Activated CD8-positive, alpha-beta memory T cell treated with anti-CD3 and anti-CD28 coated beads, Interleukin-2, amount 10 ng/mL, durations not matched to agents 7 days and 5 days (primary cell): Measurements from ENCODE around the gene TMEM19. TPM values are rescaled to one million over a fixed set of nuclear protein-coding genes. Genes with fewer than 3 reads are reported as not detected.
"Not testable (repeated sequence)": the region's sequence is repeated elsewhere in the genome, so short reads cannot be mapped to it uniquely, and the experiment has no call there.

Experiments
- ATAC-seq: fragments of 150-1000 bp; cut with Tn5 transposase; one replicate; pipeline ENCODE4 v1.10.0; 2021; ENCODE audit warnings: moderate library complexity
- CTCF ChIA-PET: fragments of 350-600 bp; sonication (Branson Sonifier 250); formaldehyde crosslinking; loops from one replicate; lab custom pipeline; 2021; ENCODE audit warnings: antibody characterized with exemption; lab: Charles Lee
- DNase-seq: peaks from one replicate; pipeline ENCODE4 v3.0.0-alpha.2; 2020
- H3K27ac Mint-ChIP-seq: one replicate; pipeline ENCODE4 v1.8.0; 2021; ENCODE audit warnings: mild to moderate bottlenecking, mixed read lengths
- H3K27me3 Mint-ChIP-seq: one replicate; pipeline ENCODE4 v1.8.0; 2021; ENCODE audit warnings: mixed read lengths
- H3K36me3 Mint-ChIP-seq: one replicate; pipeline ENCODE4 v1.8.0; 2021; ENCODE audit warnings: mild to moderate bottlenecking, mixed read lengths
- H3K4me1 Mint-ChIP-seq: one replicate; pipeline ENCODE4 v1.8.0; 2021; ENCODE audit warnings: mixed read lengths
- H3K4me3 Mint-ChIP-seq: one replicate; pipeline ENCODE4 v1.8.0; 2021; ENCODE audit warnings: mild to moderate bottlenecking, moderate library complexity, mixed read lengths
- H3K9me3 Mint-ChIP-seq: one replicate; pipeline ENCODE4 v1.8.0; 2022; ENCODE audit warnings: low read depth, mixed read lengths
- total RNA-seq, 2 experiments: library from RNA; stranded (reverse); gene quantifications; one replicate each; pipeline ENCODE4 v1.2.3, GENCODE V29; 2021

Gene TMEM19
- total RNA-seq, 2 experiments from 2014 or later, result 16.5 to 16.6 TPM

DNA sequence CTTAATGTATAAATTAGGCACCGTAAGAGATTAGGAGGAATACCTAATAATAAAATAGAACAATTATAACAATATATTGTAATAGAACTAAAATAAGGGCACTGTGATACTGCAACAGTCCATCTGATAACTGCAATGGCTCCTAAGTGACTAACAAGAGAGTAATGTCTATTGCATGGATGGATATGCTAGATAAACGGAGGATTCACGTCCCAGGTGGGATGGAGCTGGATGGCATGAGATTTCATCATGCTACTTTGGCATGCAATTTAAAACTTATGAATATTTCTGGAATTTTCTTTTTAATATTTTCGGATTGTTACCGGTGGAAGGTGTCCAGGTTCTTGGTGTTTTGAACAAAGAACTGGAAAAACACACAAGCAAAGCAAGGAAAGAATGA lies 2.2 kb upstream of the TMEM19 start:
- CTCF ChIA-PET, result interaction anchor here (1.1 to 5.3 kb wide), 3 partner anchors 20 to 64 kb away, joined by 5 to 45 read pairs (median 25); partner anchors contain the start of genes THAP2 and ZFC3H1

DNA sequence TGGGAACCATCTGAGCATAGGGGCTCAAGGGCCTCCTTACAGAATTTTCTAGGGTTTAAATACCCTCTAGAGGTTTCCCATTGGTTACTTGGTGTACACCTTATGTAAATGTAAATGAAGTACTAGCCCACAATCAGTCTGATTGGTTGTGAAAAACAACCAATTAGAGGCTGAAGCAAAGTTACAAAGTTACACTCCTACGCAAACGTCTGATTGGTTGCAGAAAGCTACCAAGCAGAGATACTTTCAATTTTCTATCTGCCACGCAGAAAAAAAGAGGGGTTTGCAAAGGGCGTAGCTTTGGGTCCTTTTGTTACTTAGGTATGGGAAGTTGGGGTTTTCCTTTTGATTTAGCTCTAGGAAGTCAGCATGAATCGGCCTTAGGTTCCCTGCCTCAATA lies 1.8 kb upstream of the TMEM19 start:
- Mint-ChIP-seq H3K4me1 (peaks cover 24% of the 10 kb centered on the region), H3K27me3 (no peaks in the 10 kb centered on the region), H3K9me3 (no peaks in the 10 kb centered on the region), H3K36me3 (peaks cover 2% of the 10 kb centered on the region), H3K27ac (no peak overlapping the region), H3K4me3 (no peak overlapping the region)
- no peak for DNase-seq
- CTCF ChIA-PET, result interaction anchor here (1.1 to 5.3 kb wide), 4 partner anchors 20 to 64 kb away, joined by 3 to 45 read pairs (median 15); partner anchors contain the start of genes THAP2 and ZFC3H1
- ATAC-seq, result no peak

More for the DNA sequence above, 2.2 kb upstream of the TMEM19 start:
- Mint-ChIP-seq H3K4me1 (peaks cover 23% of the 10 kb centered on the region), H3K27me3 (no peaks in the 10 kb centered on the region), H3K4me3 (no peak overlapping the region), H3K27ac (no peak overlapping the region), H3K9me3 (no peaks in the 10 kb centered on the region), H3K36me3 (peaks cover 2% of the 10 kb centered on the region)
- no peak for DNase-seq
- ATAC-seq, result no peak

DNA sequence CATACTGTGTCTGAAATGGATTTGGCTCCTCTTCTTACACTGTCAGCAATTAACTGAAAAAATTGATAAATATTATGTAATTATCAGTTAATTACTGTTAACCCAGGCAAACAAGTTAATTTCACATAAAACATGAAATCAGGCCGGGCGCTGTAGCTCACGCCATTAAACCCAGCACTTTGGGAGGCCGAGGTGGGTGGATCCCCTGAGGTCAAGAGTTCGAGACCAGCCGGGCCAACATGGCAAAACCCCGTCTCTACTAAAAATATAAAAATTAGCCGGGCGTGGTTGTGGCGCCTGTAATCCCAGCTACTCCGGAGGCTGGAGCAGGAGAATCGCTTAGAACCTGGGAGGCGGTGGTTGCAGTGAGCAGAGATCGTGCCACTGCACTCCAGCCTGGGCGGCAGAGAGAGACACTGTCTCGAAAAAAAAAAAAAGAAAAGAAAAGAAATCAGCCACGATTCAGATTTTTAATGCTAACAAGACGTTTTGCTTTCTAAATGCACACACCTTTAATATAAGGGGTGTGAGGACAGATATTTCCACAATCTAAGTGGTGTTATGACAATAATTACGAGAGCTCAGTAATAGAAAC lies 473 bp upstream of the TMEM19 start:
- ATAC-seq (no peak), DNase-seq (no peak)
- Mint-ChIP-seq H3K4me3 (peak overlapping the region; percentile 93), H3K27me3 (no peaks in the 10 kb centered on the region), H3K9me3 (no peaks in the 10 kb centered on the region), H3K4me1 (peaks cover 31% of the 10 kb centered on the region), H3K27ac (peak overlapping the region; percentile 97), H3K36me3 (peaks cover 2% of the 10 kb centered on the region)
- CTCF ChIA-PET, result interaction anchor here (0.7 to 5.3 kb wide), 12 partner anchors 8 to 493 kb away, joined by 3 to 45 read pairs (median 4); partner anchors contain the start of genes RAB21, THAP2 and ZFC3H1

DNA sequence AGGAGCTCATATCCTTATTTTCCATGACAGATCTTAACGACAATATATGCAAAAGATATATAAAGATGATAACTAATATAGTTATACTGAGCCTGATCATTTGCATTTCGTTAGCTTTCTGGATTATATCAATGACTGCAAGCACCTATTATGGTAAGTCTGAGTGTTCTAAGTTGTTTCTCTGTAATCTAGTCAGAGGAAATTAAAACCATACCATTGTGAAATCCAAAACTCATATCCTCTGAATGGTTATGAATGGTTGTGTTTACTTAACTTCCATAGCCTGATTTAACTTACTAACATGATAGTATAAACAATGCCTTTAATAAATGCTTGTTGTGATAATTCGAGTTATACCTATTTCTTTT lies 760 bp downstream of the TMEM19 start:
- H3K27me3 Mint-ChIP-seq, result no peaks in the 10 kb centered on the region
- H3K9me3 Mint-ChIP-seq, result no peaks in the 10 kb centered on the region
- H3K27ac Mint-ChIP-seq, result peak overlapping the region; percentile 97
- ATAC-seq (no peak), DNase-seq (no peak)
- H3K4me1 Mint-ChIP-seq, result peaks cover 31% of the 10 kb centered on the region
- H3K4me3 Mint-ChIP-seq, result peak overlapping the region; percentile 93
- H3K36me3 Mint-ChIP-seq, result peaks cover 2% of the 10 kb centered on the region
- CTCF ChIA-PET, result interaction anchor here (1.3 to 5.3 kb wide), 9 partner anchors 10 to 61 kb away, joined by 3 to 45 read pairs (median 7); partner anchors contain the start of genes THAP2 and ZFC3H1

DNA sequence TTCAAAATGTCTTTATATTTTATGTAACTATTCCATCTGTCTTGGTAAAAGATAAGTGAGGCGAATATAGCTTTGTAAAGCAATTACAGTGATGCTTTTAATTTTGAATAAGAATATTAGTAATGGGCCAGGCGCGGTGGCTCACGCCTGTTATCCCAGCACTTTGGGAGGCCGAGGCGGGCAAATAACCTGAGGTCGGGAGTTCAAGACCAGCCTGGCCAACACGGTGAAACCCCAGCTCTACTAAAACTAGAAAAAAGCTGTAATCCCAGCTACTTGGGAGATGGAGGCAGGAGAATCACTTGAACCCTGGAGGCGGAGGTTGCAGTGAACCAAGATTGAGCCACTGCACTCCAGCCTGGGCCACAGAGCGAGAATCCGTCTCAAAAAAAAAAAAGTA lies 1.3 kb downstream of the TMEM19 start:
- not testable (repeated sequence) for H3K27ac Mint-ChIP-seq, DNase-seq, H3K9me3 Mint-ChIP-seq, H3K27me3 Mint-ChIP-seq, ATAC-seq, H3K36me3 Mint-ChIP-seq
- CTCF ChIA-PET, result interaction anchor here (1.1 to 5.3 kb wide), 6 partner anchors 9 to 61 kb away, joined by 3 to 45 read pairs (median 9); partner anchors contain the start of genes THAP2 and ZFC3H1
- Mint-ChIP-seq H3K4me1 (peaks cover 31% of the 10 kb centered on the region), H3K4me3 (peak overlapping the region; percentile 93)

DNA sequence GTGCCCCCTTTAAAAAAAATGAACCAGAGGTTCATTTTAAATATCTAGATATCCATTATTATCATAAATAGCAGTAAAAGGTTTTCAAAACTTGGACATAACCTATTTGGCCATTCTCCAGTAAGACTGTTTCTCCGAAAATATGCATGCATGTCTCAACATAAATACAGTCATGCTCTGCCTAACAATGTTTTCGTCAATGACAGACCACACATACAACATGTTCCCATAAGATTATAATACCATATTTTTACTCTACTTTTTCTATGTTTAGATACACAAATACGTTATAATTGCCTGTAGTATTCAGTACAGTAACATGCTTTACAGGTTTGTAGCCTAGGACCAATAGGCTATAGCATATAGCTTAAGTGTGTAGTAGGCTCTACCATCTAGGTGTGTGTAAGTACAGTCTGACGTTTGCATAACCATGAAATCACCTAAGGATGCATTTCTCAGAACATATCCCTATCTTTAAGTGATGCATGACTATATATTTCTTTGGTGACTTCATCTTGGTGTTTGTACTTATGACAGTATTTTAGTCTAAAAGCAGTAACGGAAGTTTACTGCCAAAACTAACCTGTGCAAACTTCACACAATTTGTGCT lies 3.2 kb downstream of the TMEM19 start:
- Mint-ChIP-seq H3K4me1 (peaks cover 27% of the 10 kb centered on the region), H3K27ac (no peak overlapping the region), H3K9me3 (no peaks in the 10 kb centered on the region), H3K27me3 (no peaks in the 10 kb centered on the region), H3K4me3 (no peak overlapping the region), H3K36me3 (peaks cover 8% of the 10 kb centered on the region)
- CTCF ChIA-PET, result no interaction called here
- no peak for ATAC-seq
- DNase-seq, result no peak

DNA sequence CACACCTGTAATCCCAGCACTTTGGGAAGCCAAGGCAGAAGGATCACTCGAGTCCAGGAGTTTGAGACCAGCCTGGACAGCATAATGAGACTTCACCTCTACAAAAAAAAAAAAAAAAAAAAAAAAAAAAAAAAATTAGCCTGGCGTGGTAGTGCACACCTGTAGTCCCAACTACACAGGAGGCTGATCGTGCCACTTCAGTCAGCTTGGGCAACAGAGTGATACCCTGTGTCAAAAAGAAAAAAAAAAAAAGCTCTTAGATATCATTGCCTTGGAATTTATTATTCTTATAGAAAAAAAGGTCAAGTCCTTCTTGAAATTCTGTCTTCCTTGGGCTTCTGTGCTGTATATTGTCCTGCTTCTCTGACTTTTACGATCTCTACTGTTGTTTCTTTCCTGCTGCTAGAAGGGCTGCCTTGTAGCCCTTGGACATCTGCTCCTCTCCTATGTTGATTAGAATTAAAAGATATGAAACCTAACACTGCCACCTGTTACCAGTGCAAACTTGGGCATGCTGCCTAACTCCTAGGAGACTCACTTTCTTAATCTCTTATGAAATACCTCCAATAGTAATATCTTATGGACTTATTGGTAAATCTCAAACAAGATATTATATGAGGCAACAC lies 5.7 kb downstream of the TMEM19 start:
- no peaks in the 10 kb centered on the region for H3K9me3 Mint-ChIP-seq
- CTCF ChIA-PET, result no interaction called here
- H3K27me3 Mint-ChIP-seq, result no peaks in the 10 kb centered on the region
- H3K27ac Mint-ChIP-seq, result no peak overlapping the region
- peaks cover 21% of the 10 kb centered on the region for H3K4me1 Mint-ChIP-seq
- peaks cover 10% of the 10 kb centered on the region for H3K36me3 Mint-ChIP-seq
- no peak overlapping the region for H3K4me3 Mint-ChIP-seq
- DNase-seq, result no peak
- no peak for ATAC-seq

DNA sequence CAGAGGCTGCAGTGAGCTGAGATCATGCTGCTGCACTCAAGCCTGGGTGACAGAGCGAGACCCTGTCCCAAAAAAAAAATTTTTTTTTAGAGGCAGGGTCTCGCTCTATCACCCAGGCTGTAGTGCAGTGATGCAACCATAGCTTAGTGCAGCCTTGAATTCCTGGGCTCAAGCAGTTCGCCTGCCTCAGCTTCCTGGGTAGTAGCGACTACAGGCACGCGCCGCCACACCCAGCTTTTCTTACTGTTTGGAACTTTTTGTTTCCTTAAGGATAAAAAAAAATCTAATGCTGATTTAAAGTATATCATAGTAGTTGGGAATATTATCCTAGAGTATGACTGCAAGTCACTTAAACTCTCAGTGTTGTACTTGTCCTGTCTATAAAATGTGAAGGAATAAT lies 7.2 kb downstream of the TMEM19 start:
- Mint-ChIP-seq H3K36me3 (peaks cover 15% of the 10 kb centered on the region), H3K4me1 (peaks cover 15% of the 10 kb centered on the region), H3K9me3 (no peaks in the 10 kb centered on the region), H3K4me3 (no peak overlapping the region), H3K27me3 (no peaks in the 10 kb centered on the region), H3K27ac (no peak overlapping the region)
- CTCF ChIA-PET, result no interaction called here
- DNase-seq (no peak), ATAC-seq (no peak)

DNA sequence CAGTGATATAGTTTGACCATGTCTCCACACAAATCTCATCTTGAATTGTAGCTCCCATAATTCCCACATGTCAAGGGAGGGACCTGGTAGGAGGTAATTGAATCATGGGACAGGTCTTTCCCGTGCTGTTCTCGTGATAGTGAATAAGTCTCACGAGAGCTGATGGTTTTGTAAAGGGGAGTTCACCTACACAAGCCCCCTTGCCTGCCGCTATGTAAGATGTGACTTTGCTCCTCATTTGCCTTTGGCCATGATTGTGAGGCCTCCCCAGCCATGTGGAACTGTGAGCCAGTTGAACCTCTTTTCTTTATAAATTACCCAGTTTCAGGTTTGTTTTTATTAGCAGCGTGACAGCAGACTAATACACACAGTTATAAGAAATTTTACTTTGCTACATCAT lies 7.8 kb downstream of the TMEM19 start:
- H3K4me3 Mint-ChIP-seq, H3K27ac Mint-ChIP-seq, H3K4me1 Mint-ChIP-seq, DNase-seq, CTCF ChIA-PET, ATAC-seq, H3K27me3 Mint-ChIP-seq, H3K9me3 Mint-ChIP-seq: not testable (repeated sequence)
- H3K36me3 Mint-ChIP-seq, result peaks cover 19% of the 10 kb centered on the region

DNA sequence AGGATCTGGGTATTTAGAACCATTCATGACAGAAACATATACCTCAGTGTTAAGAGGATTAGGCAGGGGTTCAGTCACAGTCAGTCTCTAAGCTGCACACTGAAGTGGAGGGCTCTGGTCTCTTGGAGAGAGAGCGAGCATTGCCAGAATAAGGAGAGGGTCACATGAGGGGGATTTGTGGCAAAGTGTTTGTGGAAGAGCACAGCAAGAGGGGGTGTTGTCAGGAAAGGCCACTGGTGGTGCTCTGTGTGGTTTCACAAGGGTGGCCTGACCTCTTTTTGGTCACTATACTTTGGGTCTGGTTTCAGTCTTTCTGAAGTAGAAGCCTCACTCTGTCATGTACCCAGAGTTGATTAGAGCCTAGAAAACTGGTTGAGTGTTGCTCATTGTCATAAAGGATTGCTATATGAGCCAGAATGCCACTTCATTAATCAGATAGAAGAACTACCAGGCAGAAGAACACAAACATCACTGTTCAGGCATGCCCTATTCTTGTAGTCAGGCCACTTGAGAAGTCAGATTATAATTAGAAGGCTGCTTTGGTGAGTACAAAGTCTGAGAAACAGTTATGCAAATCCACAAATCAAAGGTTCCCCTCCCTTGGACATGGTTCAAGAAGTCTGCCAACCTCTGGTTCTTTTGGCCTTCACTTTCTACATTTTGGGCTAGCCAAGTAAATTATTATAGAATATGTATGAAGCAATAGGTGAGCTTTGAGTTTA lies 8.4 kb downstream of the TMEM19 start:
- peaks cover 25% of the 10 kb centered on the region for H3K36me3 Mint-ChIP-seq
- H3K4me3 Mint-ChIP-seq, result no peak overlapping the region
- no peaks in the 10 kb centered on the region for H3K27me3 Mint-ChIP-seq
- ATAC-seq (no peak), DNase-seq (no peak)
- CTCF ChIA-PET, result interaction anchor here (1.1 kb wide), 1 partner anchor 53 kb away, joined by 3 read pairs; no protein-coding TSS in a partner anchor
- H3K4me1 Mint-ChIP-seq, result peaks cover 7% of the 10 kb centered on the region
- H3K9me3 Mint-ChIP-seq, result no peaks in the 10 kb centered on the region
- no peak overlapping the region for H3K27ac Mint-ChIP-seq

DNA sequence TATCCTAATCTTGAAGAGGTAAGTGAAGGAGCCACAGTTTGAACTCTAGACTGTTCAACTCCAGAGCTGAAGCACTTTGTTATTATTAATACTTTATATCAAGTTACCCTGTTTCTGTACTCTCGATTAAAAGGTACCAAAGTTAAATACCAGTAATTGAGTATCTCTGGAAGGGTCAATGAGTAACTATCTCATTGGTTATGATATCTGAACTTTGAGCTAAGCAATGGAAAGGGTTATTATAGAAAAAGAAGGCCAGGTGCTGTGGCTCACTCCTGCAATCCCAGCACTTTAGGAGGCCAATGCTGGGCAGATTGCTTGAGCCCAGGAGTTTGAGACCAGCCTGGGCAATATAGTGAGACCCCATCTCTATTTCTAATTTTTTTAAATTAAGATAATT lies 9.9 kb downstream of the TMEM19 start:
- Mint-ChIP-seq H3K4me3 (no peak overlapping the region), H3K9me3 (no peaks in the 10 kb centered on the region), H3K27me3 (no peaks in the 10 kb centered on the region), H3K27ac (no peak overlapping the region), H3K36me3 (peaks cover 35% of the 10 kb centered on the region), H3K4me1 (peaks cover 2% of the 10 kb centered on the region)
- DNase-seq, result no peak
- ATAC-seq, result no peak
- CTCF ChIA-PET, result interaction anchor here (1.1 to 1.8 kb wide), 2 partner anchors 9 to 51 kb away, joined by 3 to 7 read pairs; partner anchors contain the start of gene TMEM19

DNA sequence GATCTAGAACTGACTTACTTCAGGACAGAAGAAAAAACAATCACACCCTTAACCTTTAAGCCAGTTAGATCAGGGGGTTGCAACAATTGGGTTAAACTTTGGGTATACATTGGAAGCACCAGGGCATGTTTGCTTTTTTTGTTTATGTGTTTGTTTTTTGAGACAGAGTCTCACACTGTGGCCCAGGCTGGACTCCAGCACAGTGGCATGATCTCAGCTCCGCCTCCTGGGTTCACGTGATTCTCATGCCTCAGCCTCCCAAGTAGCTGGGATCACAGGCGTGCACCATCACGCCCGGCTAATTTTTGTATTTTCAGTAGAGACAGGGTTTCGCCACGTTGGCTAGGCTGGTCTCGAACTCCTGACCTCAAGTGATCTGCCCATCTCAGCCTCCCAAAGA lies 16.3 kb downstream of the TMEM19 start:
- ATAC-seq, H3K9me3 Mint-ChIP-seq, DNase-seq, H3K4me1 Mint-ChIP-seq, CTCF ChIA-PET, H3K27me3 Mint-ChIP-seq, H3K27ac Mint-ChIP-seq, H3K4me3 Mint-ChIP-seq: not testable (repeated sequence)
- peaks cover 34% of the 10 kb centered on the region for H3K36me3 Mint-ChIP-seq

DNA sequence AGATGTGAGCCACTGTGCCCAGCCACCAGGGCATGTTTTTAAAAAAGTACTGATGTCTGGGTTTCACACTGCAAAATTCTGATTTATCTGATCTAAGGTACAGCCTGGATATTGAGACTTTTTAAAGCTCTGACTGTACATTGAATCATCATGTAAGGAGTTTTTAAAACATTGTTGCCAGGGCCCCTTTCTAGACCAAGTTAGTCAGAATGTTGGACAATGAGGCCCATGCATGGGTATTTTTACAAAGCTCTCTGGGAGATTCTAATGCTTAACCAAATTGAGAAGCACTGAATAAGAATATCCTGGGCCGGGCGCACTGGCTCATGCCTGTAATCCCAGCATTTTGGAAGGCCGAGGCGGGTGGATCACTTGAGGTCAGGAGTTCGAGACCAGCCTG lies 16.7 kb downstream of the TMEM19 start:
- Mint-ChIP-seq H3K36me3 (peaks cover 36% of the 10 kb centered on the region), H3K4me1 (no peaks in the 10 kb centered on the region), H3K27ac (no peak overlapping the region), H3K4me3 (no peak overlapping the region), H3K27me3 (no peaks in the 10 kb centered on the region), H3K9me3 (no peaks in the 10 kb centered on the region)
- DNase-seq (no peak), ATAC-seq (no peak)
- CTCF ChIA-PET, result interaction anchor here (1.9 to 2.1 kb wide), 2 partner anchors 16 to 66 kb away, joined by 8 to 11 read pairs; partner anchors contain the start of gene TMEM19
